Fibroblast of lung (primary cell): Measurements from ENCODE around the gene POPDC2.

Experiments used
- EZH2 ChIP-seq: IDR thresholded peaks from 2 replicates; pipeline ENCODE4 v1.5.1; 2012; ENCODE audit warnings: low read length, control low read depth, mild to moderate bottlenecking; ENCODE audit errors: missing control alignments
- TF ChIP-seq, protein P1 (sequence below), 2 donors: IDR thresholded peaks in 1 of 2; conservative IDR thresholded peaks in 1 of 2; 1 replicate in 1 of 2; 2 replicates in 1 of 2; pipeline ENCODE4 v1.5.1; 2011 to 2012; ENCODE audit warnings: low read length in 2 of 2, control low read depth in 1 of 2, inconsistent platforms in 1 of 2, low read depth in 1 of 2, mild to moderate bottlenecking in 1 of 2

DNA sequence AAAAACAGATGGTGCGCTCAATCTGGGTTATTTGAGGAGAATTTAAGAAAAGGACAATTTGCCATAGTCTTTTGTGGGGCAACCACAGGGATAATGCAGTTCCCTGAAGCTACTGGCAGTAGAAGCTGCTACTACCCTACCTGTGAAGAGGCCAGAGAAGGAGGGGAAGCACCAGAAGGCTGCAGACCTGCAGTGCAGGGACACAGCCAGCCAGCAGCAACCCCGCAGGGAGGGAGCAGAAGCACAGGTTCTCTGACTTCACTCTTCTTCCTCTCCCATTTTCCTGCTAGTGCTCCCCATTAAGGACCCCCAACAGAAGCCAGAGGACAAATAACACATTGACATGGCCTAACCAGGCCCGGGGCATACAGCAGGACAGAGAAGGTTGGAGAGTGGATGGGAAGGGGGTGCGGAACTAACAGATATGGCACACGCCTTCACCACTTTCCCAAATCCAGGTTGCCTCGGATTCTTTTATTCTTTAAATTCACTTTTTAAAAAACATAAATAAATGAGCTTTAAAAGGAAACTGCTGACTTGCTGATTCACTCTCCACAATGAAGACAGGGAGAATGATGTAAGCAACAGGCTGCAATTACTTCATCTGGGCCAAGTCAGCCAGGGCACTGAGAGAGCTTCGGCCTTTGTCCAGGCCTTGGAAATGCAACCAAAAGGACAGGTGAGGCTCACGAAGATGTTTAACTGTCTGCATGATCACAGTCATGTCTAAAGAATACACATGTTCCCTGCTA is 30.1 kb downstream of the POPDC2 start:
- TF ChIP-seq, protein P1, sequence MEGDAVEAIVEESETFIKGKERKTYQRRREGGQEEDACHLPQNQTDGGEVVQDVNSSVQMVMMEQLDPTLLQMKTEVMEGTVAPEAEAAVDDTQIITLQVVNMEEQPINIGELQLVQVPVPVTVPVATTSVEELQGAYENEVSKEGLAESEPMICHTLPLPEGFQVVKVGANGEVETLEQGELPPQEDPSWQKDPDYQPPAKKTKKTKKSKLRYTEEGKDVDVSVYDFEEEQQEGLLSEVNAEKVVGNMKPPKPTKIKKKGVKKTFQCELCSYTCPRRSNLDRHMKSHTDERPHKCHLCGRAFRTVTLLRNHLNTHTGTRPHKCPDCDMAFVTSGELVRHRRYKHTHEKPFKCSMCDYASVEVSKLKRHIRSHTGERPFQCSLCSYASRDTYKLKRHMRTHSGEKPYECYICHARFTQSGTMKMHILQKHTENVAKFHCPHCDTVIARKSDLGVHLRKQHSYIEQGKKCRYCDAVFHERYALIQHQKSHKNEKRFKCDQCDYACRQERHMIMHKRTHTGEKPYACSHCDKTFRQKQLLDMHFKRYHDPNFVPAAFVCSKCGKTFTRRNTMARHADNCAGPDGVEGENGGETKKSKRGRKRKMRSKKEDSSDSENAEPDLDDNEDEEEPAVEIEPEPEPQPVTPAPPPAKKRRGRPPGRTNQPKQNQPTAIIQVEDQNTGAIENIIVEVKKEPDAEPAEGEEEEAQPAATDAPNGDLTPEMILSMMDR (conservative IDR thresholded peaks at IDR 0.05 in 1 of 2, IDR thresholded peaks at IDR 0.05 in 1 of 2; ENCODE audit: low read depth in 1 of 2, low read length in 2 of 2), result no peak
- no peak for TF ChIP-seq EZH2
